GM18505 (cell line): ENCODE results near the gene NLRC5.
"Not testable (repeated sequence)": the region's sequence is repeated elsewhere in the genome, so short reads cannot be mapped to it uniquely, and the experiment has no call there.

ENCODE experiments used
- ATAC-seq: cut with Tn5 transposase; IDR thresholded peaks from one replicate; pipeline ENCODE4 v1.9.1; 2021; ENCODE audit not compliant: unreplicated experiment
- POLR2A ChIP-seq: IDR thresholded peaks from 4 replicates; pipeline ENCODE4 v1.6.1; 2011; ENCODE audit warnings: borderline replicate concordance; ENCODE audit not compliant: insufficient read depth, insufficient read length; ENCODE audit errors: extremely low read depth

NLRC5 gene

GRCh38 chr16:56980792-56981724 is 8.3 kb upstream of the NLRC5 start:
- ATAC-seq: no peak
- no peak for TF ChIP-seq POLR2A

- ATAC-seq: no peak
- no peak for TF ChIP-seq POLR2A
These were observed 7.6 kb upstream of the NLRC5 start for GRCh38 chr16:56981729-56982271.

- no peak for ATAC-seq
- no peak for TF ChIP-seq POLR2A
These were observed 6.7 kb upstream of the NLRC5 start for GRCh38 chr16:56982695-56983094.

- ATAC-seq: no peak
- no peak for TF ChIP-seq POLR2A
These were observed 6.1 kb upstream of the NLRC5 start for GRCh38 chr16:56983211-56983751.

- ATAC-seq: no peak
- no peak for TF ChIP-seq POLR2A
These were observed 4.7 kb upstream of the NLRC5 start for GRCh38 chr16:56984639-56985038.

- ATAC-seq: no peak
- TF ChIP-seq POLR2A: no peak
These were observed 3.9 kb upstream of the NLRC5 start for GRCh38 chr16:56985288-56985961.

GRCh38 chr16:56985962-56986360 is 3.4 kb upstream of the NLRC5 start:
- no peak for TF ChIP-seq POLR2A
- ATAC-seq: no peak

- no peak for ATAC-seq
These were observed 3.0 kb upstream of the NLRC5 start for GRCh38 chr16:56986361-56986760.

GRCh38 chr16:56986908-56987307 is 2.4 kb upstream of the NLRC5 start:
- not testable (repeated sequence) for ATAC-seq

More at GRCh38 chr16:56986361-56986760, 3.0 kb upstream of the NLRC5 start:
- no peak for TF ChIP-seq POLR2A

GRCh38 chr16:56987692-56988091 is 1.7 kb upstream of the NLRC5 start:
- no peak for ATAC-seq
- no peak for TF ChIP-seq POLR2A

- no peak for TF ChIP-seq POLR2A
- no peak for ATAC-seq
These were observed 1.0 kb upstream of the NLRC5 start for GRCh38 chr16:56988161-56988947.

- no peak for ATAC-seq
- no peak for TF ChIP-seq POLR2A
These were observed 631 bp downstream of the NLRC5 start for GRCh38 chr16:56989988-56990387.
